ENCODE results near the gene EPS8. TPM values are rescaled to one million over a fixed set of nuclear protein-coding genes. Genes with fewer than 3 reads are reported as not detected.

EPS8 gene
- total RNA-seq, 1 experiment from 2014 or later, result 232 TPM

DNA sequence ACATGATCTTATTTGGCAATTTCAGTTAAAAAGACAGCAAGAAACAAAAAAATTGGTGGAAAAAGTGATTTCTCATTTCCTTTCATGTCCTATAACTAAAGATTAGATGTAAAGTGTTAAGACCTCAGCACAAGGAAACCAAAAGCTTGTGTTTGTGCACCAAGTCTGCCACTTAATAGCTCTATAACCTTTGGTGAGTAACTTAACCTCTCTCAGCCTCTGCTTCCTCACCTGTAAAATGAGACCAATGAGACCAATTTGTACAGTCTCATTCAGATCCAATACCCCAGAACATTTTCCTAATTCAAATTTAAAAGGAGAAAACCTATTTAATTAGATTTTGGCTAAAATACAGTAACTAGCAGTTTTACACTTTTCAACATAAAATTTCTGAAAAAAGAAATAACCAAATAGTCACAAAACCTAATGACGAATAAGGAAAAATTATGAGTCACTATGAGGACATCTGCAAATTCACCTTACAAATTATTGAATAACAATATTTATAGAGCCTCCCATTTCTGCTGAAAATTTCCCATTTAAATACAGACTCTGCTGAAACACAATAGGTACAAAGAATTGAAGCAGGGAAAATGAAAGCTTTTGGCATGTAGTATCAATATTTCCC lies 71.1 kb downstream of the EPS8 start:
- Histone ChIP-seq H4K20me1 (ENCODE audit: insufficient read depth) (no peaks in the 10 kb centered on the region), H3K27ac (peak overlapping the region; percentile 2; the same call in 1 of the 2 replicates), H3K9me3 (ENCODE audit: insufficient read depth, low read depth) (no peaks in the 10 kb centered on the region; the same call in 1 of the 2 replicates), H3K4me3 (no peak overlapping the region), H3K36me3 (ENCODE audit: low read depth) (no peaks in the 10 kb centered on the region), H3K4me1 (replicated peaks; ENCODE audit: insufficient read depth) (peaks cover 29% of the 10 kb centered on the region), H3K4me2 (peak overlapping the region; percentile 28; the same call in 1 of the 2 replicates), H3F3A (ENCODE audit: insufficient read depth, low read depth) (no peaks in the 10 kb centered on the region), H3K9me2 (ENCODE audit: insufficient read depth) (no peaks in the 10 kb centered on the region), H3K79me2 (ENCODE audit: low read depth) (peaks cover 88% of the 10 kb centered on the region), H2AFZ (no peak overlapping the region), H3K27me3 (ENCODE audit: insufficient read depth, low read depth) (no peaks in the 10 kb centered on the region)
- no TSS peak for BruUV-seq (replicated peaks)
- intact Hi-C loops (cut with micrococcal nuclease; ENCODE audit: unreplicated experiment), result no loop called here
- no peak for TF ChIP-seq EZH2 (IDR thresholded peaks at IDR 0.05; ENCODE audit: low read depth)
- TF ChIP-seq CTCF (conservative IDR thresholded peaks at IDR 0.05), result no peak
- no peak for DNase-seq
- ChIA-PET POLR2A (ENCODE audit: unreplicated experiment) (no interaction called here), CTCF (interaction anchor here (0.6 kb wide), 2 partner anchors 57 to 834 kb away, joined by 3 to 5 read pairs; no protein-coding TSS in a partner anchor)

DNA sequence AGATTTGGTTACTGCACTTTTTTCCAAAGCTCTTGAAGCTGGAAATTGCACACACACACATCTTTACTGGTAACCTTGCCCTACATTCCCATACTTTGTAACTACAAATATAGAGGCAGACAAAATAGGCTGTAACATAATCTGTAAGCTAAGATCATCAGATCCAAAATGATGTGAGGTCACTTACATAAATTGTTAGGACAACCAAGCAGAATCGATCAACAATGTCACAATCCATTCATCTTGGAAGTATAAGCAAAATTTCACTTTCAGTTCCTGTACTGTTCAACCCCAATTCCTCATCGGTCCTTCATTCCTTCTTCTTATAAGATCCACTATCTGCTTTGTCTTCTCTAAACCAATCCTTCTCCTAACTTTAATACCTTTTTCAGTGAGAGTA lies 72.6 kb downstream of the EPS8 start:
- H3K9me2 ChIP-seq (ENCODE audit: insufficient read depth), result no peaks in the 10 kb centered on the region
- no TSS peak for BruUV-seq (replicated peaks)
- H3K79me2 ChIP-seq (ENCODE audit: low read depth), result peaks cover 87% of the 10 kb centered on the region
- intact Hi-C loops (cut with micrococcal nuclease; ENCODE audit: unreplicated experiment), result no loop called here
- CTCF ChIA-PET, result no interaction called here
- H3K4me1 ChIP-seq (replicated peaks; ENCODE audit: insufficient read depth), result peaks cover 18% of the 10 kb centered on the region
- POLR2A ChIA-PET (ENCODE audit: unreplicated experiment), result interaction anchor here (0.6 kb wide), 1 partner anchor 254 kb away, joined by 5 read pairs; no protein-coding TSS in a partner anchor
- H3K4me3 ChIP-seq, result no peak overlapping the region
- H3K27ac ChIP-seq, result no peak overlapping the region
- no peak overlapping the region for H3K4me2 ChIP-seq
- no peaks in the 10 kb centered on the region for H4K20me1 ChIP-seq (ENCODE audit: insufficient read depth)
- no peaks in the 10 kb centered on the region; the same call in 1 of the 2 replicates for H3F3A ChIP-seq (ENCODE audit: insufficient read depth, low read depth)
- TF ChIP-seq CTCF (conservative IDR thresholded peaks at IDR 0.05), result no peak
- no peak for TF ChIP-seq EZH2 (IDR thresholded peaks at IDR 0.05; ENCODE audit: low read depth)
- no peak for DNase-seq
- no peak overlapping the region for H2AFZ ChIP-seq
- no peaks in the 10 kb centered on the region for H3K27me3 ChIP-seq (ENCODE audit: insufficient read depth, low read depth)
- no peaks in the 10 kb centered on the region; the same call in 1 of the 2 replicates for H3K9me3 ChIP-seq (ENCODE audit: insufficient read depth, low read depth)
- H3K36me3 ChIP-seq (ENCODE audit: low read depth), result no peaks in the 10 kb centered on the region

DNA sequence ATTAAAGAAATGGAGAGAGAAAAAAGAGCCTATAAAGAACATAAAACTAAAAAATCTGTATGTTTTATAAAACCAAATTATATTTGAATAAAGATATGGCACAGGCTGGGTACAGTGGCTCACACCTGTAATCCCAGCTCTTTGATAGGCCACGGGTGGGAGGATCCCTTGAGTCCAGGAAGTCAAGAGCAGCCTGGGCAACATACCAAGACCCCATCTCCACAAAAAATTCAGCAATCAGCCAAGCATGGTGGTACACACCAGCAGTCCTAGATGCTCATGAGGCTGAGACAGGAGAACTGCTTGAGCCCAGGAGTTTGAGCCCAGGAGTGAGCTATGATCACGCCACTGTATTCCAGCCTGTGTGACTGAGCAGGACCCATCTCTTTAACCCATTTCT lies 74.9 kb downstream of the EPS8 start:
- POLR2A ChIA-PET (ENCODE audit: unreplicated experiment), result no interaction called here
- Histone ChIP-seq H3F3A (ENCODE audit: insufficient read depth, low read depth) (no peaks in the 10 kb centered on the region; the same call in 1 of the 2 replicates), H3K27me3 (ENCODE audit: insufficient read depth, low read depth) (no peaks in the 10 kb centered on the region), H2AFZ (no peak overlapping the region), H3K4me1 (replicated peaks; ENCODE audit: insufficient read depth) (peaks cover 13% of the 10 kb centered on the region), H3K9me3 (ENCODE audit: insufficient read depth, low read depth) (no peaks in the 10 kb centered on the region; the same call in 1 of the 2 replicates), H3K36me3 (ENCODE audit: low read depth) (peaks cover 4% of the 10 kb centered on the region), H4K20me1 (ENCODE audit: insufficient read depth) (no peaks in the 10 kb centered on the region), H3K9me2 (ENCODE audit: insufficient read depth) (no peaks in the 10 kb centered on the region), H3K4me2 (no peak overlapping the region), H3K27ac (no peak overlapping the region), H3K4me3 (no peak overlapping the region), H3K79me2 (ENCODE audit: low read depth) (peaks cover 87% of the 10 kb centered on the region)
- intact Hi-C loops (cut with micrococcal nuclease; ENCODE audit: unreplicated experiment), result no loop called here
- DNase-seq, result no peak
- CTCF ChIA-PET, result no interaction called here
- no TSS peak for BruUV-seq (replicated peaks)
- no peak for TF ChIP-seq EZH2 (IDR thresholded peaks at IDR 0.05; ENCODE audit: low read depth)

Measured in PC-9 (cell line).